Inflammatory macrophage (primary cell): ENCODE results near the gene PPFIA1.
A peak's percentile ranks its signal among the peaks of the same experiment; 100 is the strongest.
"Not testable (repeated sequence)": the region's sequence is repeated elsewhere in the genome, so short reads cannot be mapped to it uniquely, and the experiment has no call there.

ENCODE experiments used
- DNase-seq, 2 donors: peaks; one replicate each; pipeline ENCODE4 v3.0.0-alpha.2; 2020 to 2022

PPFIA1 gene

DNA sequence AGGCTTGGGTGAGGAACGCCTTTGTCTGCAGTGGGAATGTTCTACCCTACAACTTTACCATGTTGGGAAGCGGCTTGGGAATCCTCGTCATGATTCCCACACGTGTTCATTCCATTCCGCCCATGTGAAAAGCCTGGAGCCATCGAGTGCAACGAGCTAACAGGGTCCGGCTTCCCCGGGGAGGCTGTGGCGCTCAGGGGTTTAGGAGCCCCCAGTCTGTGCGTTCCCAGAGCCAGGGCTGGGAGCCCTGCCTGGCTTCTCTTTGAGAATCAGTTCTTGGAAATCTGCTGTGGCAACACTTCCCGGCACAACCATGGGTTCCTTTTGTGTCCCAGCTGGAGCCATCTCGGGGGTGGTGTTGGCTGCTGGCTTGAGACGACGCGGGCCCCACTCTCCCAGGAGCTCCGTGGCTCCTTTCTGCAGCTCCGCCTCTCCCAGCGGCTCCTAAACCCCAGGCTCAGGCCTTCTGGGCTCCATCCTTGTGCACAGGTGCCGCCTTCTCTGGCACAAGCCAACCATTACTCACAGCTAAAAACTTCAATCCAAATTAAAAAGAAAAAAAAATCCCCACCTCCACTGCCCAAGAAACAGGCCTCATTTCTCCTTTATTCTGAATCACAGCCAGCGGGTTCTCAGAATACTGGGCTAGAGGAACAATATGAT is 18.7 kb upstream of the PPFIA1 start:
- no peak for DNase-seq

DNA sequence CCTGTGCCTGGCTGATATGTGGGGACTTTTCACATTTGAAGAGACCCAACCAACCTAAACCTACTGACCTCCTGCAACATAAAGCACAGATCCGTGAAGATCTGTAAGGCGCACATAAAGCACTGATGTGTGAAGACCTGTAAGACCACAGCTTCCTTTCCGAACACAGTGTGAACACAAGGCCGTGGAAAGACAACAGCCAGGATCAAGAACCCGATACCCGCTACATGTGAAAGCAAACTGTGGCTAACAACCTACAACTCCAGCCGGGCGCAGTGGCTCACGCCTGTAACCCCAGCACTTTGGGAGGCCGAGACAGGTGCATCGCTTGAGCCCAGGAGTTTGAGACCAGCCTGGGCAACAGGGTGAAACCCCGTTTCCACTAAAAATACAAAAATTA is 17.6 kb upstream of the PPFIA1 start:
- no peak for DNase-seq

DNA sequence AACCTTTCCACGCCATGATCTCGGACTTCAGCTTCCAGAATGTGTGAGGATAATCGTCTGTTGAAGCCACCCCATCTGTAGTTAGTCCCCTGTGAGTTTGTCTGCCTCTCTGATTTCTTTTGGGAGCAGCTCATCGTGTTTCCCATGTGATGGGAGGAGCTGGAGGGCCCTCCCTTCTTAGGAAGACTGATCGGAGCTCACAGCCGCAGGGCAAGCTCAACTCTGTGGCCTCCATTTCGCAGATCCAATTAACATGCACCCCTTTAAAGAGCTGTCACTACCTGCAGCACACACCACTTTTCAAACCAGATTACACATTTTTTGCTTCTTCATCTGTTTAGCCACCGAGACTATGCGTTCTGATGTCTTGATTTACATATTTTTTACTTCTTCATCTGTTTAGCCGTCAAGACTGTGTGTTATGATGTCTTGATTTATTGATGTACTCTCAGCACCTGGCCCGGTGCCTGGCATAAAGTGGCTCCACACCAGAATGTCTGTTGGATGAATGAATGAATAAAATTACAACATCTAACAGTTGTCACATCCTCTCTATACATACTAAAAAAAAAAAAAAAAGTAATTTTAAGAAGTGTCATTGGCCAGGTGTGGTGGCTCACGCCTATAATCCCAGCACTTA is 14.9 kb upstream of the PPFIA1 start:
- DNase-seq: no peak

DNA sequence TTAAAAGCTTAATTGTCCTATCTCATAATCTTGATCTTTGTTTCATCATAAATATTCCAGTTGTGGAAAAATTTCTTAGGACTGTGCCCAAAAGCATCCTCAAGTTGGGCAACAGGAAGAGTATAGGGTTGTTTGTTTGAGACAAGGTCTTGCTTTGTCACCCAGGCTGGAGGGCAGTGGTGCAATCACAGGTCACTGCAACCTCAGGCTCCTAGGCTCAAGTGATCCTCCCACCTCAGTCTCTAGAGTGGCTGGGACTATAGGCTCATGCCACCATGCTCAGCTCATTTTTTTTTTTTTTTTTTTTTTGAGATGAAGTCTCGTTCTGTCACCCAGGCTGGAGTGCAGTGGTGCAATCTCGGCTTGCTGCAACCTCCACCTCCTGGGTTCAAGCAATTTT is 11.4 kb upstream of the PPFIA1 start:
- peak in 1 of 2 donors; percentile 22 for DNase-seq

DNA sequence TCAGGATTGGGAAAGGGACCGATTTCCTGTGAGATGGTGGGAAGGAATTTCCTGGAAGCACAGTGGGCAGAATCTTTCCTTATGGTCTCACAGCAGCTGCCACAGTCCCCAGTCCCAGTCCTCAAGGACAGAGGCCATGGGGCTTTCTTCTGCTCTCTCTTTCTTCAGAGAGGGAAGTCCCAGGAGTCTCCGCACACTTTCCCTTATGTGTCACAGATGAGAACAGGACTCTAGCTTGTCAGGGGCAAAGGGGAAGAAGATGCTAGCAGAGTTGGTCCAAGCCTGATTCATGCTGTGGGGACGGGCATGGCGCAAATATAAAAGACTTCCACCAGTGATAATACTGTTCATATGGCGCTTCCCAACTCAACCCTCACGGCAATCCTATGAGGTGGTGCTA is 7.5 kb upstream of the PPFIA1 start:
- DNase-seq: no peak

DNA sequence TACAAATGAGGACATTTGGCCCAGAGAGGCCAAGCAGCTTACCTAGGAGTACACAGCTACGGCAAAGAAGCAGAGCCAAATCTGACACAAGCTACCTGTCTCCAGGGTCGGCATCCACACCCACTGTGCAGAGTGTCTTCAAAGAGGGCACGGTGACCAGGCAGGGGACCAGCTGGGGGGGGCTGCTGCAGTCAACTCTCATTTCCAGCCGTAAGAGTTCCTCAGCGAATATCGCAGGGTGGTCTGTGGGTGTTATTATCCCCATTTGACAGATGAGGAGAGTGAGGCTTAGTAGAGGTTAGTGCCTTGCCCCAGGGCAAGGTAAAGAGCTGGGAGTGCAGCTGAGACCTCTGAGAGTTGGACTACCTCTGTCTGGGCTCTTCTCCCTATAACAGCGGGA is 7.1 kb upstream of the PPFIA1 start:
- DNase-seq: no peak

DNA sequence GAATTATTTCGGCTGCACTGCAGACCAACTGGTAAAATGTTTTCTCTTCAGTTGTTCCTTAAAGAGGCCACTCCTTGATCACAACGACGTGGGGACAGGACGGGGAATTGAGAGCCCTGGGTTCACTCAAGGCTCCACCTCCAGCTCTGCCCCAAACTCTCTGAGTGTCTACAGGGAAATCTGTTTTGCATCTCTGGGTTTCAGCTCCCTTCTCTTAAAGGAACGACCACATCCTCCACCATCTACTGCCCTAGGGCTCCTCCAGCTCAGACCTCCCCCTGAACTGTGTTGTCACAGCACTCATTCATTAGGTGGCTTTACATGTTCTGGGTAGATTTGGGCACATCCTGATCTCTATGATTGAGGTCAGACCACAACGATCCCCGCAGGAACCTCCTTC is 5.1 kb upstream of the PPFIA1 start:
- DNase-seq: no peak

DNA sequence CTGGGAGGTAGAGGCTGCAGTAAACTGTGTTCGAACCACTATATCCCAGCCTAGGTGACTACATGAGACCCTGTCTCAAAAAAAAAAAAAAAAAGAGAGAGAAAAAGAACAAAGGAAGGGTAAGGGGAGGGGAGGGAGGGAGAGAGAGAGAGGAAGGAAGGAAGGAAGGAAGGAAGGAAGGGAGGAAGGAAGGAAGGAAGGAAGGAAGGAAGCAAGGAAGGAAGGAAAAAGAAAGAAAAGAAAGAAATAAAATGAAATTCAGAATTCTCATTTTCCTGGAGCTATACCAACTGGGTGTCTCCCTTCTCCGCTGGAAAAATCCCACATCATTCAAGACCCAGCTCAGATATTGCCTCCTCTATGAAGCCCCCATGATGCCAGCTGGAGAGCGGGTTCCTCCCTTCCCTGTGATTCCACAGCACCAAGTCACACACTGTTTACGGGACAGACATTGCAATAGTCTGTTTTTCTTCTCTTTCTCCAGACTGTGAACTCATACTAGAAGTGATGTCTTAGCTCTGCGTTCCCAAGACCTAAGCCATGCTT is 3.0 kb upstream of the PPFIA1 start:
- no peak for DNase-seq

DNA sequence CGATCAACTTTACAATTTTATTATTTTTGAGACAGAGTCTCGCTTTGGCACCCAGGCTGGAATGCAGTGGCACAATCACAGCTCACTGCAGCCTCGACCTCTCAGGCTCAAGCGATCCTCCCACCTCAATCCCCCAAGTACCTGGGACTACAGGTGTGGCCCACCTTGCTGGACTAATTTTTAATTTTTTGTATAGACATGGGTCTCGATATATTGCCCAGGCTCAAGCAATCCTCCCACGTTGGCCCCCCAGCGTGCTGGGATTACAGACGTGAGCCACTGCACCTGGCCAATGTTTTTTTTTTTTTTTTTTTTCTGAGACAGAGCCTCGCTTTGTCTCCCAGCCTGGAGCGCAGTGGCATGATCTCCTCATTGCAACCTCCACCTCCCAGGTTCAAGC is 2.0 kb upstream of the PPFIA1 start:
- no peak for DNase-seq

DNA sequence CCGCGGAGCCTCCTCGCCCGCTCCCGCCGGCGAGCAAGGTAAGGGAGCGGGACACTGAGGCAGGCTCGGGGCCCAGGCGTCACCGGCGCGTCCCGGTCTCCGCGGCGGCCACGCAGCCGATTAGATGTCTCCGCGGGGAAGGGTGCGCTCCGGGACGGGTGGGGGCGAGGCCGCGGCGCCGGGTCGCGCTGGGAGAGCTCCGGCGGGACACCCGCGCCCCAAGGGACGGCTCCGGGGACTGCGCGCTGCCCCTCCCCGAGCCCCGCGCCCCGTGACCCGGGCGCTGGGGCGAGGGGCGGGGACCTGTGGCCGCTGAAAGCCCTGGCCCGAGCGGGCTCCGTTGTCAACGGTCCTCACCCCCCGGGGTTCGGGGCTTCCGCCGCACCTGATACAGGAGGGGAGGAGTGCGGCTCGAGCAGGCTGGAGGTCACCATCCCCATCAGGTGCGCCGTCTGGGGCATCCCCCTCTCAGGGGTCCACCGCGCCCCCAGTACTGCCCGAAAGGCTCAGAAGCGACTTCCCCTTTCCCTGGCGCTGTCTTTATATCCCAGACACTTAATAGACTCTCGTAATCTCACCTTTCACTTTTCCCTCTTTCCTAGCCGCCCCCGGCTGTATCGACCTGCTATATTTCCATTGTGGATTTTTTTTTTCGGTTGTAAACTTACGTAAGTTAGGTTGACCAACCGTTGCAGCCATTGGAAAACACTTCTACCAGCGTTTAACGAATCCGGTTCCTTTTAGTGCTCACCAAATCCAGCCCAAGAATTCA is 573 bp downstream of the PPFIA1 start:
- peak; percentile 42 to 54 for DNase-seq

DNA sequence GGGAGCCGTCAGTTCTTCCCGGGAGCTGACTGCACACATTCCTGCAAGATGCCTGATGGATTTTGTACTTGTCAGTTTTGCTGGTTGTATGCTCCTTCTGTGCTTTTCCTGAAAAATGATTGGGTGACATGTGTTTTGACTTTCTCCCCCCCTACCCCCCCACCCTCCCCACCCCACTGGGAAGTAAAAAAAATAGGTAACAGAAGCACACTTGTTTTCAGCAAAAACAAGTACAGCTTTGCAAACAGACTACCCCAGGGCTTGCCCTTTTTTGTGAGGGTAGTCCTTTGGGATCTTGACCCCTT is 1.1 kb downstream of the PPFIA1 start:
- no peak for DNase-seq

DNA sequence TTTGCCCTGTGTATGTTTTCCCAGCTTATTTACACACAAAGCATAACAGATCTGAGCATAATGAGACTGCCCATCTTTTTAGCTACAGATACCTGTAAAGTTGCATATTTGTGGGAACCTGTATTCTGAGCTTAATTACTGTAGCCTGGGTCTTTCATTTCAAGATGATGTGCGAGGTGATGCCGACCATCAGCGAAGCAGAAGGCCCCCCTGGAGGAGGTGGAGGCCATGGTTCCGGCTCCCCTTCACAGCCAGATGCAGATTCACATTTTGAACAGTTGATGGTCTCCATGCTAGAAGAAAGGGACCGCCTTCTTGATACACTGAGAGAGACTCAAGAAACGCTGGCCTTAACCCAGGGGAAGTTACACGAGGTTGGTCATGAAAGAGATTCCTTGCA is 1.5 kb downstream of the PPFIA1 start:
- no peak for DNase-seq

DNA sequence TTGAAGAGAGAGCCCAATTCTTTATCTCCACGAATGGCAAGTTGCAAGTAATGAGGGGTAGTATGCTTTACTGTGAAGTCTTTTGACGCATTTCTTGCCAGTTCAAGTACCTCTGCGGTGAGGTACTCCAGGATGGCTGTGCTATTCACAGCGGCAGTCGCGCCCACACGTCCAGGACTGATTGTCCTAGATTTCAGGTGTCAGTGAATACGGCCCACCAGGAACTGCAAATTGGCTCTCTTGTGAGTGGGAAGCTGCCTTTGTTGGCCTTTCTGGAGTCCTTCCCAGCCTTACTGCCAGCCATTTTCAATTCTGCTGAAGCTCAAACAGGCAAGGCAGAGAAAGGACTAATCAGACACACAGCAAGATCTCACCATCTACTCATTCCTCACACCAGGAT is 8.5 kb downstream of the PPFIA1 start:
- no peak for DNase-seq

DNA sequence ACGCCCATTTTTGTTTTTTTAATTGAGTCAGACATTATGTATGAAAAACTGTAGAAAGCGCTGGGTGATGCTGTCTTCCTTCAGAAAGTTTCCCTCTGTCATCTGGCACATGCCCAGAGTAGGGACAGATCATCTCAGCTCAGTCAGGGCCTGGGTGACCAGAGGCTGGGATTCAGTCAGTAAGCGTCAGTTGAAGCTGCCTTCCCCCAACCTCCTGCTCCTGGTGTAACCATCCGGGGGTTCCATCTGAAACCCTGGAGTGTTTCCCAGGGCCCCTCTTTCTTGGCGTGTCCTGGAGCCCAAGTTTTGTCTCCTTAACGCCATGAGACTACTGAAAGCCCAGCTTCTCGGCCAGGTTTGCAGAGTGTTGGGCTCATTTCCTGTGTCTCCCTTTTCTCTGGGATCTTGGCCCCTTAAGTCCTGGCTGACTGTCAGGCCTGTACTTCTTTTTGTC is 10.7 kb downstream of the PPFIA1 start:
- DNase-seq: no peak

DNA sequence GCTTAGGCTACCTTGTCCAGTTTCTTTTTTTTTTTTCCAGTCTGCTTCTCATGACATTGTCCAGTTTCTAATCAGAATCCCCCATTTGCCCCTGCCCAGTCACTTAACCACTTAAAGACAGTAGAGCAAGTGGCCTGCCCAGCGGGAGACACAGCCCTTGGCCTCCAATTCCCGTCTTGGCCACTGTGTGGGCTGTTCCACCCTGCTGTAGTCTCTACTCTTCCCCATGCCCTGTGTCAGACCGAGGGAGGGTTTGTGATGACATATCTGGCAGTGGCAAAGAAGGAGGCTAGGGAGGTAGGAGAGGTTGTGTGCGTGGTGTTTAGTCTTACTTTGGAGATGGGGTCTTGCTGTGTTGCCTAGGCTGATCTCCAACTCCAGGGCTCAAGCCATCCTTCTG is 11.5 kb downstream of the PPFIA1 start:
- DNase-seq: peak in 1 of 2 donors; percentile 10

DNA sequence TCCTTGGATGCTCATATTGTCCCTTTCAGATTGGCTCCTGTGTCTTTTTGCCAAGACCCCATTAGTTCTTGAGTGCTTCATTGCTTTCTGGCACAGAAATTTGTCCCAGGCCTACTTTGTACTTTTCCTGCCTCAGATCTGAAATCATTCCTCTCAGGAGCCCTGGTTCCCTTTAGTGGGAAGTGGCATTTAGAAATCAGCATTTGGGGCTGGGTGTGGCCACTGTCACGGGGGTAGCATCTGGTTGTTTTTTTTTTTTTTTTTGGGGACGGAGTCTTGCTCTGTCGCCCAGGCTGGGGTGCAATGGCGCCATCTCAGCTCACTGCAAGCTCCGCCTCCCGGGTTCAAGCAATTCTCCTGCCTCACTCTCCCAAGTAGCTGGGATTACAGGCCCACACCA is 18.2 kb downstream of the PPFIA1 start:
- DNase-seq: peak; percentile 34 to 50

DNA sequence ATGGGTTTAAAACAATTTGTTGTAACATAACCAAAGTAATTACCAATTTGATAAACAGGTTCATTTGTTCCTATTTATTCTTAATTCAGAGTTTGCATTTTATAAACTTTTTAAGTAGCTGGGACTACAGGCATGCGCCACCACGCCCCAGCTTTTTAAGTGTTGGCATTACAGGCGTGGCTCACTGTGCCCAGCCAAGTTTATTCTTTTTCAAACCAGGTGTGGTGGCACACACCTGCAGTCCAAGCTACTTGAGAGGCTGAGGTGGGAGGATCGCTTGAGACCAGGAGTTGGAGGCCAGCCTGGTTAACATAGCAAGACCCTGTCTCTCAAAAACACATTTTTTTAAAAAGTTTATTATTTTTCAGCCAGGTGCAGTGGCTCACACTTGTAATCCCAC is 19.1 kb downstream of the PPFIA1 start:
- DNase-seq: no peak

DNA sequence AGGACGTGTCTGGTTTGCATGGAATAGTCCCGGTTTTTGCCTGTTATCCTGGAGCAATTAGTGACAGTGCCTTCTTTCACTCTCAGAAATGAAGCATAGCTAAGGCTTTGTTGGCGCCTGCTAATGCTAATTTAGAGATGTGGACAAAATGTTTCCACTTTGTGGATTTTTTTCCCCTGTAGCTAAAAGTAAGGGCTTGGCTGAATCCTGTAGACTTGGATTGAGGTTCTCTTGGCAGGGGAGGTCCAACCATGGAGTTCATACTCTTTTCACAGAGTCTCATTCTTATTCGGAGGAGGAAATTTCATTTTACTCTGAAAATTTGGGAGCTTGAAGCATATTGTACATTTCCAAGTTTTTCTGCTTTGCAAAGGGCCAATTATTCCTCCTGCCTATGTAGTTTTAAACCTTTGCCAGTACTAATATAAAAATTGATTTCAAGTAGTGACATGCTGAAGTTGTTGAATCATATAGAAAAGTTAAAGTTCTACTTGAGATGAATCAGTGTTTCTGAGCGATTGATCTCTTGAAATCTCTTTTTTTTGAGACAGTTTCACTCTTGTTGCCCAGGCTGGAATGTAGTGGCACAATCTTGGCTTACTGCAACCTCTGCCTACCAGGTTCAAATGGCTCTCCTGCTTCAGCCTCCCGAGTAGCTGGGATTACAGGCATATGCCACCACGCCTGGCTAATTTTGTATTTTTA is 20.0 kb downstream of the PPFIA1 start:
- DNase-seq: no peak

DNA sequence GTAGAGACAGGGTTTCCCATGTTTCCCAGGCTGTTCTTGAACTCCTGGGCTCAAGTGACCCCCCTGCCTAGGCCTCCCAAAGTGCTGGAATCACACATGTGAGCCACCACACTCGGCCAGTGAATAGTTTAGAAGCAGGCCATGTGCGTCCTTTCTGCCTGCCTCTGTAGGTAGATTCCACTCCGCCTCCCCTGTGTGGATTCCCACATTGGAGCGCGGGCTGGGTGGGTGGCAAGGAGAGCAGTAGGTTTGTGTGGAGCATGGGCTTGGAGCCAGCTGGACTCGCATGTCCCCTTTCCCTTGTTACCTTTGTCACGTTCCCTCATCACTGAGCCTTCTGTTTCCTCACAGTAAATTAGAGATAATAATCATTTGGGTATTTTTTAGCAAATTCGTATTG is 21.7 kb downstream of the PPFIA1 start:
- DNase-seq: no peak

DNA sequence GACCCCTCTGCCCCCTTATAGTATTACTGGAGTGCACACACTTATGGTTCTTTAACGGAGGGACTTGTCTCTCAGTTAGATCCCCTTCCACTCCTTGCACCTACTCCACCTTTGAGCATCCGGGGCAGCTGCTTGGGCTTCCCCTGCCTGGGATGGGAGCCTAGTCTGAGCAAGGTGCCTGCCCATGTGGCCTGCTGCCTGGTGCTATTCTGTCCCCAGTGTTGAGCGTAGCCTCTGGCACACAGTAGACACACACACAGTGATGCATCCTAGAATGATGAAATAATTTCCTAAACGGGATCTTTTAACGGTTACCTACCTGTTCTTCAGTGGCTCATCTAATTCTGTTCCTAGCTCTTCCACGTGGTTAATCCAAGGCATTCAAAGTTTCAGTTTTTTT is 22.4 kb downstream of the PPFIA1 start:
- DNase-seq: no peak

DNA sequence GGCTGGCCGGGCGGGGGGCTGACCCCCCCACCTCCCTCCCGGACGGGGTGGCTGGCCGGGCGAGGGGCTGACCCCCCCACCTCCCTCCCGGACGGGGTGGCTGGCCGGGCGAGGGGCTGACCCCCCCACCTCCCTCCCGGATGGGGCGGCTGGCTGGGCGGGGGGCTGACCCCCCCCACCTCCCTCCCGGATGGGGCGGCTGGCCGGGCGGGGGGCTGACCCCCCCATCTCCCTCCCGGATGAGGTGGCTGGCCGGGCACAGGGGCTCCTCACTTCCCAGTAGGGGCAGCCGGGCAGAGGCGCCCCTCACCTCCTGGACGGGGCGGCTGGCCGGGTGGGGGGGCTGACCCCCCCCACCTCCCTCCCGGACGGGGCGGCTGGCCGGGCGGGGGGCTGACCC is 24.7 kb downstream of the PPFIA1 start:
- not testable (repeated sequence) for DNase-seq

DNA sequence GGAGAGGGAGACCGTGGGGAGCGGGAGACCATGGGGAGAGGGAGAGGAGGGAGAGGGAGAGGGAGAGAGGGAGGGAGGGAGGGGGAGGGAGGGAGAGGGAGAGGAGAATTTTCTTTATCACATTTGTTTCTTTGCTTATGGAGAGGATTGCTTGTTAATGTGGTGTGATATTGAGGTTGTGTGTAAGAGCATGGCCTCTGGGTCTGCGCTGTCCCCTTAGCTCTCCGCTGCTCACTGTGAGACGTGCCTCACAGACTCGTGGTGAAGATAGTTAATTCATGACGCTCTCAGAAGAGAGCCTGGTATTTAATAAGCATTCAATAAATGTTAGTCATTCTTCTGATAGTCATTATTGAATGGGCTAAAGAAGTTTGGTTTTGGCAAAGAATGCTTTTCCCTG is 26.2 kb downstream of the PPFIA1 start:
- DNase-seq: no peak

DNA sequence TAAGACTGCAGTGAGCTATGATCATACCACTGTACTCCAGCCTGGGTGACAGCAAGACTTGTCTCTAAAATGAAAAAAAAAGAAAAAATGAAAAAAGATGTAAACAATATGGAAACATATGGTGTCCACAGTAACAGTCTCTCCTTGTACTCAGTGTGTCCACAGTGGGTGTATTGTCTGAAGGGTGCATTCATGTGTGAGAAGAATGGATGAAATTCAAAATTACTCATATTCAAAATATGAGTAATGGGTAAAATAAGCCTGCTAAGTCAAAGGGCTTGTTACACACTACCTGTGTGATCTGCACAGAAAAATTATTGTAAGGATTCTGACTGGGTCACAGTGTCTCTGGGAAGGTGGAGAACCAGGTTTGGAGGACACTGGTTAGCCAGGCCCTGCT is 26.9 kb downstream of the PPFIA1 start:
- no peak for DNase-seq
